ENCODE measurements around the gene IREB2. TPM values are rescaled to one million over a fixed set of nuclear protein-coding genes. Genes with fewer than 3 reads are reported as not detected.

The IREB2 gene
- total and polyA plus RNA-seq, 12 donors: 6.0 to 39.8 (median 30.2) TPM

DNA sequence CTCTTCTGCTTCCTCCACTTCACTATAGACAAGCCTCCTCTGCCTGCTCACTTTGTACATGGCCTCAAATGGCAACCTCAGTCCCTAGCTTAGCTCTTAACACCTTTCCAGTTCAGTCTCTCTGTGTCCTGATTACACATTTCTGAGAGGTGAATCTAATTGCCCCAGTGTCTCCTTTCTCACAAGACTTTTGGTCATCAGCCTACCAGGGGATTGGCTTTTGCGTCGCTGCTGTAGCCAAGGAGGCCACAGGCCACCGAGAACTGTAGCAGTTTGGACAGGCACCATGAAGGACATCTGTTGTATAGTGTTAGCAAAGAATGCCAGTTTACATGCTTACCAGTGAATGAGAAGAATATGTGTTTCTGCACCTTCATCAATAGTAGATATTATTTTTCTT, 8.5 kb downstream of the IREB2 start:
- TF ChIP-seq, protein P1, sequence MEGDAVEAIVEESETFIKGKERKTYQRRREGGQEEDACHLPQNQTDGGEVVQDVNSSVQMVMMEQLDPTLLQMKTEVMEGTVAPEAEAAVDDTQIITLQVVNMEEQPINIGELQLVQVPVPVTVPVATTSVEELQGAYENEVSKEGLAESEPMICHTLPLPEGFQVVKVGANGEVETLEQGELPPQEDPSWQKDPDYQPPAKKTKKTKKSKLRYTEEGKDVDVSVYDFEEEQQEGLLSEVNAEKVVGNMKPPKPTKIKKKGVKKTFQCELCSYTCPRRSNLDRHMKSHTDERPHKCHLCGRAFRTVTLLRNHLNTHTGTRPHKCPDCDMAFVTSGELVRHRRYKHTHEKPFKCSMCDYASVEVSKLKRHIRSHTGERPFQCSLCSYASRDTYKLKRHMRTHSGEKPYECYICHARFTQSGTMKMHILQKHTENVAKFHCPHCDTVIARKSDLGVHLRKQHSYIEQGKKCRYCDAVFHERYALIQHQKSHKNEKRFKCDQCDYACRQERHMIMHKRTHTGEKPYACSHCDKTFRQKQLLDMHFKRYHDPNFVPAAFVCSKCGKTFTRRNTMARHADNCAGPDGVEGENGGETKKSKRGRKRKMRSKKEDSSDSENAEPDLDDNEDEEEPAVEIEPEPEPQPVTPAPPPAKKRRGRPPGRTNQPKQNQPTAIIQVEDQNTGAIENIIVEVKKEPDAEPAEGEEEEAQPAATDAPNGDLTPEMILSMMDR (IDR thresholded peaks at IDR 0.05): no peak
- Histone ChIP-seq H3K9me3 (no peaks in the 10 kb centered on the region), H3K27me3 (no peaks in the 10 kb centered on the region), H3K27ac (no peak overlapping the region), H3K36me3 (peaks cover 0 to 84% (median 21%) of the 10 kb centered on the region in 9 donors), H3K4me1 (peaks cover 9 to 60% (median 42%) of the 10 kb centered on the region in 9 donors), H3K4me3 (no peak overlapping the region)
- 85 to 96% methylated on average over 3 of the region's 3 CpGs for WGBS, 2 donors
- peak in 1 of 8 donors; percentile 22 for ATAC-seq
- no peak for DNase-seq
- intact Hi-C loops (cut with DNase I): loop anchor here in 1 of 10 donors (10.0 kb wide), 1 partner anchor 58 kb away; the partner anchor contains the start of gene HYKK

DNA sequence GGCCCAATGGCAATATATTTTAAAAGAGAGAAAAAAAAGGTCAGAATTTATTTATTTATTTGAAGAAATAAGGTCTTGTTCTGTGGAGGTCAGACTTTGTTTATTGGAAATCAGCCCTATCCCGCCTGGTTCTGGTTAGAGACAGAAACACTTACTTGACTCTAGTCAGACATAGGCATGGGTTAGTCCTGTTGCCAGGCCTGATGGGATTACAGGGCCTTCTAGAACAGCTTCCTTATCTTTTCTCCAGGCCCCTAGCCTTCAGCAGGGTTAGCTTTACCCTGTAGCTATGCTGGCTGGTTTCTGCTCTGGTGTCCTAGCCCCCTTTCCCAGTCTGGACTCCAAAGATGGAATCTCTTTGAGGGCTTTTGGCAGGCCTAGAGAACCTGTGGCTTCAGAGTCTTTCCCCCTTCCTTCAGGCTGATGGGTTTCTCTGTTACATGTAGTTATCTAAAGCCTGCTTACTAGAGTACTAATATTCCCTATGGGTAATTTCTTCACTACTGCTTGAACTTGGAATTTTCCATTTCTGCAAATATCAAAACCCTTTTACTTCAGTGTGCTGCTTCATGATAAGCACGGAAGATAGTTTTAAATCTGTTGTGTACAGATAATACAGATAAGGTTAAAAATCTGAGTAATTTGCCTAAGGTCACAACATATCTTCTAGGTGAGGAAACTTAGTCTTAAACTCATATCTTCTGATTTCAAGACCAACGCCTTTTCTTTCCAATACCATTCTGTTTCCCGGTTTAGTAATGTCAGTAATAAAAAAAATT, 10.6 kb downstream of the IREB2 start:
- TF ChIP-seq, protein P1 (IDR thresholded peaks at IDR 0.05): no peak
- H3K9me3 ChIP-seq: no peaks in the 10 kb centered on the region
- H3K27me3 ChIP-seq: no peaks in the 10 kb centered on the region
- peak overlapping the region in 6 of 10 donors; percentile 0 to 55 (median 29) for H3K27ac ChIP-seq
- H3K4me3 ChIP-seq: no peak overlapping the region
- peaks cover 0 to 66% (median 11%) of the 10 kb centered on the region in 9 donors for H3K36me3 ChIP-seq
- WGBS, 2 donors: 76 to 82% methylated on average over 4 of the region's 4 CpGs
- DNase-seq (no peak), ATAC-seq (peak in 3 of 8 donors; percentile 26 to 31 (median 29))
- intact Hi-C loops (cut with DNase I): loop anchor here in 1 of 10 donors (10.0 kb wide), 1 partner anchor 56 kb away; the partner anchor contains the start of gene HYKK
- H3K4me1 ChIP-seq: peaks cover 9 to 63% (median 43%) of the 10 kb centered on the region in 9 donors

DNA sequence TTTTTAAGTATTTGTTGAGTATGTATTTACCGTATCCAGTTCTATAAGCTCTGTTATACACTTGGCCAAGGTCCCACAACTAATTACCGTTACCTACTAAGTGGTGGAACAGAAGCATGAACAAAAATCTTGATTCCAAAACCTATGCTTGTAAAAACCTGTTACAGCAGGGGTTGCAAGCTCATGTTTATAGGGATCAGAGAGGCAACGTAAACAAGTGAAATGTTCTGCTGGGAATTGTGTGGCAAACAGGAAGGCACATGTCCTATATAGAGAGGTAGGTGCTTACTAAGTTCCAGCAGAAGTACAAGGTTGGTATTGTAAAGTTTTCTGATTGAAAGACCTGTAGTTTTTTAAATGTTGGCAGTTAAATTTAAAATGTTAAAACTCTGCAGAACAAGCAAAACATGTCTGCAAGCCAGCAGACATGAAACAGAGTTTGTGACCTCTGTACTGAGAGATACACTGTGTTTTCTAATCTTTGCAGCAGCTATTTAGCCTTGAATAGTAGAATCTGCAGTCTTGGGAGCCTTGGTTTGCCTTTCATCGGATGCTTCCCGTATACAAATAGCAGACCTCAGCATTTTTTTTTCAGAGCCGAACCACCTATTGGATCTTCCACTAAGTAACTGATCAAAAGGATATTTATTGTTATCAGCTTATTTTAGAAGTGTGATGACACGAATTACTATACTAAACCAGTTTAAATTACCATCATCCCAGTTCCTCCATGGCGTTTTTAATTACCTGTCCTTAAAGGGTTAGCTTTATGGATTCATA, 11.4 kb downstream of the IREB2 start:
- 72 to 79% methylated on average over 8 of the region's 8 CpGs for WGBS, 2 donors
- TF ChIP-seq, protein P1 (IDR thresholded peaks at IDR 0.05): no peak
- intact Hi-C loops (cut with DNase I): loop anchor here in 1 of 10 donors (10.0 kb wide), 1 partner anchor 55 kb away; the partner anchor contains the start of gene HYKK
- H3K27me3 ChIP-seq: no peaks in the 10 kb centered on the region
- DNase-seq (no peak), ATAC-seq (no peak)
- no peaks in the 10 kb centered on the region for H3K9me3 ChIP-seq
- H3K36me3 ChIP-seq: peaks cover 0 to 58% (median 7%) of the 10 kb centered on the region in 9 donors
- H3K4me3 ChIP-seq: no peak overlapping the region
- H3K4me1 ChIP-seq: peaks cover 9 to 67% (median 49%) of the 10 kb centered on the region in 9 donors
- peak overlapping the region in 3 of 10 donors; percentile 0 to 46 (median 17) for H3K27ac ChIP-seq

DNA sequence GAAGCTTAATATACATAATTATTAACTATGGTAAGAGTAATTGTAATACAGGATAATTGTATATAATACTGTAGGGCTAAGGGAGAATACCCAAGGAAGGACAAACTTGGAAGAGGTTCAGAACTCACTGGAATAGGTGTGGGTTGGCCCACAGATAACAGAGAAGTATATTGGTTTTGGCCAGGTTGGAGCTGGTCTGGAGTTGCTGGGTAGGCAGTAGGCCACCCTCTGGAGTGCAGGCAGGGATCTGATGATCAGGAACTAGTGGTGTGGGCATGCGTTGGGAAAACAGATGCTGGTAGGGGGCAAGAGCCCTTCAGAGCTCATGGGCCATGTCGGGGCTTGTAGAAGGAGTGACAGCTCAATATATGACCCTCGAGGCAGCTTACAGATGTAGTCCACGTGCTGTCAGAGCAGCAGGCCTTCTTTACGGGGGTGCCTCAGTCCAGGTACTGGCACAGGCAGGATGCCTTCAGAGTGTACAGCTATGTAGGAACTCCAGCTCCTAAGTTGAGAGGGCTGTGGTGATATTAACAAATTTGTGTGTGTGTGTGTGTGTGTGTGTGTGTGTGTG, 12.4 kb downstream of the IREB2 start:
- DNase-seq: no peak
- Histone ChIP-seq H3K27me3 (no peaks in the 10 kb centered on the region), H3K4me1 (peaks cover 14 to 77% (median 59%) of the 10 kb centered on the region in 9 donors), H3K36me3 (peaks cover 0 to 49% (median 7%) of the 10 kb centered on the region in 9 donors), H3K9me3 (no peaks in the 10 kb centered on the region), H3K27ac (no peak overlapping the region), H3K4me3 (no peak overlapping the region)
- TF ChIP-seq, protein P1 (IDR thresholded peaks at IDR 0.05): no peak
- peak in 2 of 8 donors; percentile 16 to 45 for ATAC-seq
- intact Hi-C loops (cut with DNase I): no loop called here
- WGBS, 2 donors: 77 to 94% methylated on average over 5 of the region's 5 CpGs

All from heart right ventricle (tissue), 16 donors.